Heart right ventricle (tissue), 16 donors: Measurements from ENCODE around the gene ADAT2. TPM values are rescaled to one million over a fixed set of nuclear protein-coding genes. Genes with fewer than 3 reads are reported as not detected.
"Not testable (repeated sequence)": the region's sequence is repeated elsewhere in the genome, so short reads cannot be mapped to it uniquely, and the experiment has no call there.

Experiments used
- ATAC-seq, 8 donors: fragments of 200-7000 bp; cut with Tn5 transposase; one replicate each; pipeline ENCODE4 v1.9.1; 2020; ENCODE audit warnings: mild to moderate bottlenecking in 8 of 8, moderate library complexity in 8 of 8, moderate number of reproducible peaks in 1 of 8
- DNase-seq, 2 donors: peaks; one replicate each; pipeline ENCODE4 v3.0.0-alpha.2; 2020
- H3K27ac ChIP-seq, 10 donors: fragments of 200-600 bp; sonication (generic) in 2 of 10; one replicate each; pipeline versions ENCODE4 v1.5.0 to v1.8.0; 2020 to 2022; ENCODE audit warnings: mild to moderate bottlenecking in 3 of 10
- H3K27me3 ChIP-seq, 7 donors: fragments of 200-600 bp; one replicate each; pipeline ENCODE4 v1.8.0; 2021 to 2022; ENCODE audit warnings: mild to moderate bottlenecking in 2 of 7
- H3K36me3 ChIP-seq, 9 donors: fragments of 200-600 bp; sonication (generic) in 1 of 9; one replicate each; pipeline versions ENCODE4 v1.5.0 to v1.8.0; 2020 to 2022; ENCODE audit warnings: mild to moderate bottlenecking in 2 of 9
- H3K4me1 ChIP-seq, 9 donors: fragments of 200-600 bp; sonication (generic) in 1 of 9; one replicate each; pipeline versions ENCODE4 v1.5.0 to v1.8.0; 2020 to 2022; ENCODE audit warnings: mild to moderate bottlenecking in 4 of 9
- H3K4me3 ChIP-seq, 10 donors: fragments of 200-600 bp; sonication (generic) in 2 of 10; one replicate each; pipeline versions ENCODE4 v1.5.0 to v1.8.0; 2020 to 2022; ENCODE audit warnings: mild to moderate bottlenecking in 7 of 10, moderate library complexity in 2 of 10
- H3K9me3 ChIP-seq, 11 donors: fragments of 200-600 bp in 10 of 11; sonication (generic) in 2 of 11; one replicate each; pipeline versions ENCODE4 v1.5.0 to v1.8.0; 2013 to 2022; ENCODE audit warnings: mild to moderate bottlenecking in 2 of 11, control low read depth in 1 of 11, moderate library complexity in 1 of 11
- CTCF ChIP-seq, 9 donors: fragments of 200-600 bp; sonication (generic) in 2 of 9; IDR thresholded peaks; one replicate each; pipeline versions ENCODE4 v1.5.0 to v1.8.0; 2021 to 2022; ENCODE audit warnings: antibody characterized with exemption in 9 of 9, mild to moderate bottlenecking in 5 of 9, moderate library complexity in 1 of 9
- WGBS, 2 donors: extraction: QIAGEN DNeasy Blood & Tissue Kit; methylation state at CpG; one replicate each; pipeline ENCODE4 v1.1.7; 2013; ENCODE audit warnings: inconsistent platforms in 1 of 2; 5-methylcytosine and 5-hydroxymethylcytosine counted together
- intact Hi-C, 10 donors: fragments of 100-400 bp; cut with DNase I; formaldehyde crosslinking; loops; one replicate each; pipeline versions ENCODE4 v1.11.1 to v1.14.2; 2022
- polyA plus RNA-seq, 2 donors: library from polyadenylated mRNA; stranded (reverse); fragments of 200-250 nt; gene quantifications; one replicate each; pipeline ENCODE4 v1.2.3, GENCODE V29; 2013
- total RNA-seq, 10 donors: library from RNA; stranded (reverse); fragmentation: NEBNext Ultra II Directional in 3 of 10; extraction: Animal tissue kit (Norgen Biotek cat#: 25700) in 3 of 10; gene quantifications; one replicate each; pipeline versions ENCODE4 v1.2.1 to v1.2.4, GENCODE V29; 2021 to 2023
- donor health status: Arrhythmogenic right ventricular cardiomyopathy.
- donor health status: ischemic (EF 13 %, LVEDD 7.1; RV severe dilation, severe dysfunction).
- donor health status: healthy with polysubstance abuse.
- donor health status: DM: no; HTN: yes; CAD: no.
- donor health status: DM: no; HTN: no; CAD: no.
- donor health status: ischemic (EF 25% LVEDD 6.9; RV normal size, moderate dysfunction).
- donor health status: ischemic (EF 25% LVEDD 5.7; RV mildly dilated, moderate dysfunction).
- donor health status: healthy.
- donor health status: DM: yes; HTN: yes; CAD: no.
- donor health status: Ischemic cardiomyopathy.
- donor health status: ischemic (EF 35%, LVEDD 5.7; RV mildly dilated, moderate dysfunction).
- donor health status: nonischemic (EF 11% LVEDD 7.7; RV severe dilation, severe dysfunction).
- donor health status: DM: yes; HTN: yes; CAD: no.
- donor health status: PGD.
- donor health status: ischemic (EF 29% LVEDD 5.4; RV normal size, mild dysfunction).
- donor health status: nonischemic (EF 23%, LVEDD 6.1; RV moderate dilation, normal function).

ADAT2 gene
- total and polyA plus RNA-seq, 12 donors = 0.98 to 4.3 (median 1.5) TPM

- 74 to 95% methylated on average over 2 of the region's 2 CpGs for WGBS, 2 donors
- intact Hi-C loops = no loop called here
- TF ChIP-seq CTCF (IDR thresholded peaks at IDR 0.05) = no peak
- ATAC-seq = no peak
- Histone ChIP-seq H3K4me1 (no peaks in the 10 kb centered on the region), H3K4me3 (no peak overlapping the region), H3K36me3 (peaks cover 0 to 61% (median 2%) of the 10 kb centered on the region in 9 donors), H3K9me3 (no peaks in the 10 kb centered on the region), H3K27ac (no peak overlapping the region), H3K27me3 (no peaks in the 10 kb centered on the region)
- no peak for DNase-seq
These were observed 32.1 kb upstream of the ADAT2 start for GRCh38 chr6:143482593-143482992.

GRCh38 chr6:143478479-143479062, 28.1 kb upstream of the ADAT2 start:
- TF ChIP-seq CTCF (IDR thresholded peaks at IDR 0.05) = no peak
- no peak overlapping the region for H3K4me3 ChIP-seq
- no peaks in the 10 kb centered on the region for H3K9me3 ChIP-seq
- peaks cover 0 to 79% (median 17%) of the 10 kb centered on the region in 9 donors for H3K36me3 ChIP-seq
- H3K4me1 ChIP-seq = no peaks in the 10 kb centered on the region
- DNase-seq (no peak), ATAC-seq (no peak)
- no peaks in the 10 kb centered on the region for H3K27me3 ChIP-seq
- 89 to 96% methylated on average over 3 of the region's 3 CpGs for WGBS, 2 donors
- intact Hi-C loops = no loop called here
- H3K27ac ChIP-seq = no peak overlapping the region

- H3K4me3 ChIP-seq = no peak overlapping the region
- ATAC-seq (no peak), DNase-seq (no peak)
- H3K9me3 ChIP-seq = no peaks in the 10 kb centered on the region
- H3K36me3 ChIP-seq = peaks cover 0 to 93% (median 26%) of the 10 kb centered on the region in 9 donors
- no peak overlapping the region for H3K27ac ChIP-seq
- H3K4me1 ChIP-seq = no peaks in the 10 kb centered on the region
- WGBS, 2 donors = 94 to 98% methylated on average over 1 of the region's 1 CpG
- no peak for TF ChIP-seq CTCF (IDR thresholded peaks at IDR 0.05)
- H3K27me3 ChIP-seq = no peaks in the 10 kb centered on the region
- intact Hi-C loops = no loop called here
These were observed 26.1 kb upstream of the ADAT2 start for GRCh38 chr6:143476545-143476944.

GRCh38 chr6:143471822-143472221, 21.3 kb upstream of the ADAT2 start:
- H3K27me3 ChIP-seq = no peaks in the 10 kb centered on the region
- TF ChIP-seq CTCF (IDR thresholded peaks at IDR 0.05) = no peak
- 97% methylated on average over 1 of the region's 1 CpG for WGBS, 2 donors
- no peak overlapping the region for H3K27ac ChIP-seq
- DNase-seq (no peak), ATAC-seq (no peak)
- H3K4me3 ChIP-seq = no peak overlapping the region
- intact Hi-C loops = no loop called here
- H3K4me1 ChIP-seq = no peaks in the 10 kb centered on the region
- H3K36me3 ChIP-seq = peaks cover 0 to 72% (median 25%) of the 10 kb centered on the region in 9 donors
- no peaks in the 10 kb centered on the region for H3K9me3 ChIP-seq

- H3K4me3 ChIP-seq, H3K27ac ChIP-seq, H3K9me3 ChIP-seq, DNase-seq, H3K4me1 ChIP-seq, H3K27me3 ChIP-seq, ATAC-seq, intact Hi-C loops: not testable (repeated sequence)
- peaks cover 0 to 70% (median 10%) of the 10 kb centered on the region in 9 donors for H3K36me3 ChIP-seq
- 92 to 98% methylated on average over 2 of the region's 2 CpGs for WGBS, 2 donors
These were observed 18.3 kb upstream of the ADAT2 start for GRCh38 chr6:143468823-143469222.
